SU-DHL-6 (cell line): ENCODE results near the gene TRMT44.

Source experiments
- H2AFZ ChIP-seq: fragments of 200-600 bp; sonication (generic); 2 replicates; pipeline ENCODE4 v1.6.1; 2014; ENCODE audit warnings: low read depth, mild to moderate bottlenecking, moderate library complexity, mixed read lengths, antibody characterized with exemption, low read length; ENCODE audit not compliant: severe bottlenecking
- H3F3A ChIP-seq: fragments of 200-600 bp; shearing (Covaris generic); 2 replicates; pipeline ENCODE4 v1.6.0; 2016; ENCODE audit warnings: antibody characterized with exemption, mild to moderate bottlenecking; ENCODE audit not compliant: insufficient read depth
- H3K27ac ChIP-seq: fragments of 200-600 bp; sonication (generic); 2 replicates; pipeline ENCODE4 v1.5.1; 2016; ENCODE audit warnings: low read depth, mild to moderate bottlenecking, low read length, moderate library complexity, mixed read lengths
- H3K27me3 ChIP-seq: fragments of 200-600 bp; sonication (generic), shearing (Covaris generic); 2 replicates; pipeline ENCODE4 v1.6.0; 2014; ENCODE audit warnings: mild to moderate bottlenecking, low read length
- H3K36me3 ChIP-seq: fragments of 200-600 bp; sonication (generic); 2 replicates; pipeline ENCODE4 v1.6.1; 2014; ENCODE audit warnings: mild to moderate bottlenecking, low read length, mixed read lengths
- H3K4me2 ChIP-seq: fragments of 300-600, 200-600 bp; shearing (Covaris generic), sonication (generic); 2 replicates; pipeline ENCODE4 v1.6.0; 2014; ENCODE audit warnings: low read length, low read depth, mild to moderate bottlenecking; ENCODE audit not compliant: poor library complexity, severe bottlenecking
- H3K4me3 ChIP-seq: fragments of 200-600 bp; sonication (generic); 2 replicates; pipeline ENCODE4 v1.5.1; 2014; ENCODE audit warnings: antibody characterized with exemption, low read length, mild to moderate bottlenecking, mixed read lengths; ENCODE audit not compliant: insufficient read depth, poor library complexity, severe bottlenecking
- H3K79me2 ChIP-seq: fragments of 200-600 bp; sonication (generic); 2 replicates; pipeline ENCODE4 v1.6.1; 2014; ENCODE audit warnings: mild to moderate bottlenecking, low read length, moderate library complexity; ENCODE audit not compliant: insufficient read depth
- H3K9ac ChIP-seq: fragments of 200-600 bp; sonication (generic); 2 replicates; pipeline ENCODE4 v1.7.0; 2014; ENCODE audit warnings: mild to moderate bottlenecking, low read length
- H3K9me2 ChIP-seq: fragments of 200-600 bp; sonication (generic); replicated peaks from 2 replicates; pipeline ENCODE4 v1.6.1; 2014; ENCODE audit warnings: low read length; ENCODE audit not compliant: insufficient read depth
- H3K9me3 ChIP-seq: fragments of 200-600 bp; sonication (generic); 2 replicates; pipeline ENCODE4 v1.6.1; 2014; ENCODE audit warnings: low read length, mixed read lengths; ENCODE audit not compliant: insufficient read depth
- H4K20me1 ChIP-seq: fragments of 200-600 bp; sonication (generic); 2 replicates; pipeline ENCODE4 v1.6.1; 2014; ENCODE audit warnings: low read depth, mild to moderate bottlenecking, antibody characterized with exemption, low read length, moderate library complexity, mixed read lengths
- EZH2phosphoT487 ChIP-seq: fragments of 200-600 bp; sonication (generic), shearing (Covaris generic); conservative IDR thresholded peaks from 2 replicates; pipeline ENCODE4 v1.6.1; 2018; ENCODE audit warnings: mild to moderate bottlenecking, antibody characterized with exemption, low read length, moderate library complexity, mixed read lengths
- TF ChIP-seq, protein P1 (sequence below): fragments of 200-600 bp; sonication (generic); IDR thresholded peaks from one replicate; pipeline ENCODE4 v1.5.1; 2017; ENCODE audit warnings: antibody characterized with exemption, mild to moderate bottlenecking, low read length, moderate library complexity; ENCODE audit not compliant: insufficient read depth, poor library complexity, severe bottlenecking

TRMT44 gene

DNA sequence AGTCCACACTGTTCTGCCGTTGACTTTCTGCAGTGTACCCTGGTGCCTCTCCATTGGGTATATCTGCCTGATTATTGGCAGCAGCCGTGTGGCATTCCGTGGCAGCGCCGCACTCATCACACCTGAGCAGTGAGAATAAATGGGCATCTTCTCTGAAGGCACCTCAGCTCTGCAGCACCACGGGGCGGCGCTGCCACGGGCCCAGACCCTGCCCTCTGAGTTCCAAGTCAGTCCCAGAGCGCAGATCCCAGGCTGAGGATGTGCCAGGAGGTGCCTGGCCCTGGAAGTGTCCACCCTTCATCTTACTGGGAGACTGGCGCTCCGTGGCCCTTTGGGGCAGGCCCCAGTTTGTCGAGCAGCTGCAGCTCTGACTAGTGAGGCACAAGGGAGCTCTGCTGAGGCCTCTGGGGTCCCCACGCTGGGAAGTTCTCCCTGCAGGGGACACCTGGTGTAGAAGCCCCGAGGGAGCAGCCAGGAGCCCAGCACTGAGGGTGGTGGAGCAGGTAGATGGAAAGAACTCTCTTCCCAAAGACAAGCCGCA lies 36.6 kb downstream of the TRMT44 start:
- no peaks in the 10 kb centered on the region for H3K9me3 ChIP-seq
- no peak overlapping the region for H3K4me2 ChIP-seq
- H3K27me3 ChIP-seq, result no peaks in the 10 kb centered on the region
- no peak overlapping the region for H3K4me3 ChIP-seq
- no peak overlapping the region for H3K27ac ChIP-seq
- H3F3A ChIP-seq, result no peaks in the 10 kb centered on the region
- no peak overlapping the region for H3K9ac ChIP-seq
- no peaks in the 10 kb centered on the region for H3K79me2 ChIP-seq
- no peaks in the 10 kb centered on the region for H3K36me3 ChIP-seq
- TF ChIP-seq EZH2phosphoT487, result no peak
- TF ChIP-seq, protein P1, sequence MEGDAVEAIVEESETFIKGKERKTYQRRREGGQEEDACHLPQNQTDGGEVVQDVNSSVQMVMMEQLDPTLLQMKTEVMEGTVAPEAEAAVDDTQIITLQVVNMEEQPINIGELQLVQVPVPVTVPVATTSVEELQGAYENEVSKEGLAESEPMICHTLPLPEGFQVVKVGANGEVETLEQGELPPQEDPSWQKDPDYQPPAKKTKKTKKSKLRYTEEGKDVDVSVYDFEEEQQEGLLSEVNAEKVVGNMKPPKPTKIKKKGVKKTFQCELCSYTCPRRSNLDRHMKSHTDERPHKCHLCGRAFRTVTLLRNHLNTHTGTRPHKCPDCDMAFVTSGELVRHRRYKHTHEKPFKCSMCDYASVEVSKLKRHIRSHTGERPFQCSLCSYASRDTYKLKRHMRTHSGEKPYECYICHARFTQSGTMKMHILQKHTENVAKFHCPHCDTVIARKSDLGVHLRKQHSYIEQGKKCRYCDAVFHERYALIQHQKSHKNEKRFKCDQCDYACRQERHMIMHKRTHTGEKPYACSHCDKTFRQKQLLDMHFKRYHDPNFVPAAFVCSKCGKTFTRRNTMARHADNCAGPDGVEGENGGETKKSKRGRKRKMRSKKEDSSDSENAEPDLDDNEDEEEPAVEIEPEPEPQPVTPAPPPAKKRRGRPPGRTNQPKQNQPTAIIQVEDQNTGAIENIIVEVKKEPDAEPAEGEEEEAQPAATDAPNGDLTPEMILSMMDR, result no peak
- no peaks in the 10 kb centered on the region for H3K9me2 ChIP-seq
- H2AFZ ChIP-seq, result no peak overlapping the region
- H4K20me1 ChIP-seq, result no peaks in the 10 kb centered on the region

DNA sequence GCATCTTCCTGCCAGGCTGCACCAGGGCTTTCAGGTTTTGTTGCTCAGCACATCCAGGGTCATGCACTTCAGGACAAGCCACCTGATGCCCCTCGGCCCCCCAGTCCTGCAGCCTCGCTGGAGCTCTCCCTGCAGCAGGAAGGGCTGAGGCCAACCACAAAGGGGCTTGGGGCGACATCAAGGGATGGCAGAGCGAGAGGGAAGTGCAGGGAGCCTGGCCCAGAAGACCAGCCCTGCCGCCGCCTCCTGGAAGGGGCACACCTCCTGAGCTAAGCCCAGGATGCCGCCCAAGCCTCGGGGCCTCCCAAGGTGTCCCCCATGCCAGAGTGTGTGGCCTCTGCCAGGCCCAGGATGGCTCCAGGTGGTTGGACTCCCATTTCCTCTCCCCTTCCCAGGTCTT lies 37.1 kb downstream of the TRMT44 start:
- H3K4me3 ChIP-seq, result no peak overlapping the region
- H3K9ac ChIP-seq, result no peak overlapping the region
- H3K27ac ChIP-seq, result no peak overlapping the region
- no peaks in the 10 kb centered on the region for H4K20me1 ChIP-seq
- H3K27me3 ChIP-seq, result no peaks in the 10 kb centered on the region
- no peak for TF ChIP-seq EZH2phosphoT487
- TF ChIP-seq, protein P1, result no peak
- H3K9me3 ChIP-seq, result no peaks in the 10 kb centered on the region
- no peak overlapping the region for H3K4me2 ChIP-seq
- H3K36me3 ChIP-seq, result no peaks in the 10 kb centered on the region
- H3F3A ChIP-seq, result no peaks in the 10 kb centered on the region
- H2AFZ ChIP-seq, result no peak overlapping the region
- H3K9me2 ChIP-seq, result no peaks in the 10 kb centered on the region
- no peaks in the 10 kb centered on the region for H3K79me2 ChIP-seq

DNA sequence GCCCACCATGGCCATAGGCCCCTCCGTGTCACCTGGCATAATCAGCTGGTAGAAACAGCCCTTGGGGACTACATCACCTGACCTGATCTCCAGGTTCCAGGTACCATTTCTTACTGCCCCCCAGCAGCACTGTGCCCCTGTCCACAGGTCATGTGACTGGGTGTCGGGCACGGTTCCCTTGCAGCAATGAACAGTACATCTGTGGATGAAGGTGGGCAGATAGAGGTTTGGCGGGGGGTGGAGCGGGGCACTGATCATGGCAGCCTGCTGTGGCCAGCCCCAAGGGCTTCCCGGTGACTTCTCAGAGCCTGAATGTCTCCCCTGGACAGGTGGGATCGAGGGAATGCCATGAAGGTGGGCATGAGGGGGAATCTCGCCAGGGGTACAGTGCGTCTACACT lies 37.8 kb downstream of the TRMT44 start:
- no peak overlapping the region for H3K4me3 ChIP-seq
- H3K79me2 ChIP-seq, result no peaks in the 10 kb centered on the region
- no peaks in the 10 kb centered on the region for H3K9me3 ChIP-seq
- no peaks in the 10 kb centered on the region for H3K27me3 ChIP-seq
- H3F3A ChIP-seq, result no peaks in the 10 kb centered on the region
- no peaks in the 10 kb centered on the region for H3K9me2 ChIP-seq
- no peak overlapping the region for H3K9ac ChIP-seq
- H3K27ac ChIP-seq, result no peak overlapping the region
- H3K36me3 ChIP-seq, result no peaks in the 10 kb centered on the region
- no peak overlapping the region for H3K4me2 ChIP-seq
- H2AFZ ChIP-seq, result no peak overlapping the region
- no peak for TF ChIP-seq EZH2phosphoT487
- TF ChIP-seq, protein P1, result no peak
- no peaks in the 10 kb centered on the region for H4K20me1 ChIP-seq
